HG02798 (cell line): ENCODE results near the gene MTMR12.

ENCODE experiments used
- ATAC-seq: cut with Tn5 transposase; IDR thresholded peaks from one replicate; pipeline ENCODE4 v1.9.1; 2021; ENCODE audit warnings: mild to moderate bottlenecking; ENCODE audit not compliant: unreplicated experiment, poor library complexity

The MTMR12 gene

GRCh38 chr5:32206509-32207354, 106.0 kb downstream of the MTMR12 start:
- ATAC-seq = peak; percentile 52

GRCh38 chr5:32206053-32206452, 106.7 kb downstream of the MTMR12 start:
- ATAC-seq = no peak

- no peak for ATAC-seq
These were observed 110.3 kb downstream of the MTMR12 start for GRCh38 chr5:32202394-32202793.

- no peak for ATAC-seq
These were observed 111.5 kb downstream of the MTMR12 start for GRCh38 chr5:32201122-32201753.

GRCh38 chr5:32197032-32197431, 115.7 kb downstream of the MTMR12 start:
- no peak for ATAC-seq

GRCh38 chr5:32195265-32195664, 117.5 kb downstream of the MTMR12 start:
- no peak for ATAC-seq

- no peak for ATAC-seq
These were observed 119.1 kb downstream of the MTMR12 start for GRCh38 chr5:32193591-32193990.

- ATAC-seq = no peak
These were observed 122.6 kb downstream of the MTMR12 start for GRCh38 chr5:32190095-32190494.

- no peak for ATAC-seq
These were observed 125.1 kb downstream of the MTMR12 start for GRCh38 chr5:32187675-32188074.

- ATAC-seq = peak; percentile 85
These were observed 130.2 kb downstream of the MTMR12 start for GRCh38 chr5:32182463-32183063.
